HG03432 (cell line): ENCODE measurements around the gene RDH11.
"Not testable (repeated sequence)": the region's sequence is repeated elsewhere in the genome, so short reads cannot be mapped to it uniquely, and the experiment has no call there.

Experiments
- ATAC-seq: cut with Tn5 transposase; IDR thresholded peaks from one replicate; pipeline ENCODE4 v1.9.1; 2021; ENCODE audit warnings: mild to moderate bottlenecking, moderate library complexity; ENCODE audit not compliant: unreplicated experiment

Gene RDH11, protein sequence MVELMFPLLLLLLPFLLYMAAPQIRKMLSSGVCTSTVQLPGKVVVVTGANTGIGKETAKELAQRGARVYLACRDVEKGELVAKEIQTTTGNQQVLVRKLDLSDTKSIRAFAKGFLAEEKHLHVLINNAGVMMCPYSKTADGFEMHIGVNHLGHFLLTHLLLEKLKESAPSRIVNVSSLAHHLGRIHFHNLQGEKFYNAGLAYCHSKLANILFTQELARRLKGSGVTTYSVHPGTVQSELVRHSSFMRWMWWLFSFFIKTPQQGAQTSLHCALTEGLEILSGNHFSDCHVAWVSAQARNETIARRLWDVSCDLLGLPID

GRCh38 chr14:67695394-67695949, at the start of gene RDH11:
Gene RDH11, minus strand, starts transcription at chr14:67695764. Its CDS starts 61 bp downstream, at chr14:67695703.
- ATAC-seq: peak; percentile 86

- ATAC-seq: no peak
Observed at GRCh38 chr14:67744046-67744445, 48.5 kb upstream of the RDH11 start.

GRCh38 chr14:67738740-67739504, 43.4 kb upstream of the RDH11 start:
- ATAC-seq: no peak

GRCh38 chr14:67736771-67737170, 41.2 kb upstream of the RDH11 start:
- ATAC-seq: no peak

DNA sequence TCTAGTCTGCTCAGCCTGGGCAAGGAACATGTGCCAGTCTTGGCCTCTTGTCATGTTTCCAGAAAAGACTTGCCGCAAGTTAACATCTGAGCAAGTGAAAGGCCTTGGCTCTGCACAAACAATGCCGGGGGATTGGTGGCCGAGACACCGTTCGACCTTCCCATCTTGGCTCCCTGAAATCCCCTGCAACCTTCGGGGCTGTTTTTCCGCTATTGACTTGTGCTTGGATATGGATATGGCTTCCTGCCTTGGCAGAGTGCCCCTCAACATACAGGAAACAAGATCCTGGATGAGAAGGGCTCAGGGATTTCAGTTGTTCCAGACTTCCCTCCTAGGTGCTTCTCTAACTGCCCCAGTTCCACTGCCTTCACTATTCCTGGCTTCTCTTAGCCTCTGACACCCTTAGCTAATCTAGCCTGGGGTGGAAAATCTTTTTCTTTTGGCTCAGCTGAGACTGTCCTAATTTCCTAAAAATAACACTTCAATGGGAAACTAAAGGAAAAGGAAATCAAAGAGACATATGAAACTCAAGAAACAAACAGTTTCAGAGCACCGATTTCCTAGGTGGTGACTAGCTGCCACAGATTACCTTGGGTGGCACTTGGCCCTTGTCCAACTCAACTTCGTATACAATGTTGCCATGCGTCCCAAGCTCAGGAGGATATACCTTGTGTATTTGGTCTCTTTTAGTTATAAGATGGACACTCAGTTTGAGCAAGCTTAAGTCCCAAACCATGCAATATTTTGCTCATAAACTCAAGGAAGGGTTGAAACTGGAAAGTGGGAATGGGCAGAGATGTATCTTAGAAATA, 40.0 kb upstream of the RDH11 start:
- ATAC-seq: no peak

DNA sequence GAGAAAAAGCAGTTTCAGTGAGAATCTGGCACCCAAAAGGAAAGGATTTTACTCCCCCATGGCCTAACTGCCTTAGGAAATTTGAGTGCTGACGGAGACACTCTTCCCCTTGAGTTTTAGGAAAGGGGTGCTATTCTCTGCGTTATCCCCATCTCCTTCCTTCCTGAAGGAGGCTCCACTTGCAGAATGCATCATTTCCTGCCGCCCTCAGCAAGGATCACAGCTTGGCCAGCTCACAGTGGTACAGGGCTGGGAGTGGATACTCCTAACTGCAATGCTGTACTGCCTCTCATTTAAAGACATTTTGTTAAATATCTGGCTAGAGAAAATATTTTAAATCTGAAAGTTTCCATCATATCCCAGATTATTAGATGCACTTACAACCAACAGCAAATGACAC, 39.1 kb upstream of the RDH11 start:
- ATAC-seq: no peak

DNA sequence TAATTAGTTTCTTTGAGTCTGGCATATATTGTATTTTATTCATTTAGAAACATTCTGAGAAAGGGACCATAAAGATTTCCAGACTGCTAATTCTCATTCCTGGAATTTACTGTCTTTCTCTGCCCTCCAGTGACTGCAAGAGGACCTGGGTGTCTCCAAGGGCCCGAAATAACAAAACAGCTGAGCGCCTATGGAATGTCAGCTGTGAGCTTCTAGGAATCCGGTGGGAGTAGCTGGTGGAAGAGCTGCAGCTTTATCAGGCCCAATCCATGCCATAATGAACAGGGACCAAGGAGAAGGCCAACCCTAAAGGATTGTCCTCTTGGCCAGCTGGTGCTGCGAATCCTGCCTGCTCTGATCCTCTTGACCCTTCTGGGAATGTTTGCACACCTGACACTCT, 38.1 kb upstream of the RDH11 start:
- no peak for ATAC-seq

DNA sequence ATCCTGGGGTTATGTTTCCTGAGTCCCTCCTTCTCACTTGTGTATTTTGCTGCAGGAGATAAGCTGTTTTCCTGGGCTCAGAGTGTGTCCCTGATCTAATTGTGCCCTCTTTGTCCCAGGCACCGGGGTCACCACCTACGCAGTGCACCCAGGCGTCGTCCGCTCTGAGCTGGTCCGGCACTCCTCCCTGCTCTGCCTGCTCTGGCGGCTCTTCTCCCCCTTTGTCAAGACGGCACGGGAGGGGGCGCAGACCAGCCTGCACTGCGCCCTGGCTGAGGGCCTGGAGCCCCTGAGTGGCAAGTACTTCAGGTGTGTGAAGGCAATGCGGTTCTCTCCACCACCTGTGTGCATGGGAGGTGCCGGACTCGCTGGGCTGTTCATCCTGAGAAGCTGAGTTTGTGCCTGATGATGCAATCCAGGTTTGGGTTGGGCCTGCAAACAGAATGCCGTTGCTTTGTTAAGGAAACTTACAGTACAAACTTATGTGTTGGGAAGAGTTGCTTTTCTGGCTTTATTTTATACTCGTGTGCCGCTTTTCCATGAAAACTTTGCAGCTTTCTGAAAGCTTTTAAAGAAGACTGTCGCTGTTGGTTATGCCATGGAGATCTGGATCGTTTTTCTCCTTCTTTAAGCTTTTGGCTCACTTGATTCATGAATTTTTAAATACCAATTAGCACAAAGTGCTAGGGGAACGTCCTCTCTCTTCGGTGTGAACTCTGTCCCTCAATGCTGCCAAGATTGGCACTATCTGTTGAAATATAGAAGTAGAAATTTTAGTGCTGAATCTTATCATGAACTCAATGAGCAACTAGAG, 33.7 kb upstream of the RDH11 start:
- no peak for ATAC-seq

GRCh38 chr14:67728258-67728657, 32.7 kb upstream of the RDH11 start:
- ATAC-seq: no peak

DNA sequence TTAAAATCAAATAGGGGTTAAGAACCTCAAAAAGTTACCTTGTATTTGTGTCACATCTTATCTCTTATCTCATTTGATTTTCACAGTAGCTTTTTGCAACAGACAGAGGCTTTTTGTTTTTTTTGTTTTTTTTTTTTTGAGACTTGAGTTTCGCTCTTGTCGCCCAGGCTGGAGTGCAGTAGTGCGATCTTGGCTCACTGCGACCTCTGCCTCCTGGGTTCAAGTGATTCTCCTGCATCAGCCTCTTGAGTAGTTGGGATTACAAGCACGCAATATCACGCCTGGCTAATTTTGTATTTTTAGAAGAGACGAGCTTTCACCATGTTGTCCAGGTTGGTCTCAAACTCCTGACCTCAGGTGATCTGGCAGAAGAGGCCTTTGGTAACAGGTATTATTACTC, 31.8 kb upstream of the RDH11 start:
- ATAC-seq: no peak

DNA sequence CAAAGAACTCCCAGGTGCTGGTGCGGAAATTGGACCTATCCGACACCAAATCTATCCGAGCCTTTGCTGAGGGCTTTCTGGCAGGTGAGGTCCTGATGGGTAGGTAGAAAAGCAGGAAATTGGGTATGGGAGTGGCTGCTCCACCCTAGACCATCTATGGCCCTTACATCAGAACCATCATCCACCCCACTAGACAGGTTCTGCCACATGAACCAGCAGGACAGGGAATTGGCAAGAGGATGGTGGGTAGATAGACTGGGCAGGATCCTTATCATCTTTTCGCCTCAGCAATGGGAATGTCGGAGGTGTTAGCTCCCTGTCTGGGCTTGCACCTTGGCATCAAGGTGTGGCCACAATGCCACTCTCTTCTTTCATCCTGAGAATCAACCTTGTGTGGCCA, 29.6 kb upstream of the RDH11 start:
- ATAC-seq: no peak

DNA sequence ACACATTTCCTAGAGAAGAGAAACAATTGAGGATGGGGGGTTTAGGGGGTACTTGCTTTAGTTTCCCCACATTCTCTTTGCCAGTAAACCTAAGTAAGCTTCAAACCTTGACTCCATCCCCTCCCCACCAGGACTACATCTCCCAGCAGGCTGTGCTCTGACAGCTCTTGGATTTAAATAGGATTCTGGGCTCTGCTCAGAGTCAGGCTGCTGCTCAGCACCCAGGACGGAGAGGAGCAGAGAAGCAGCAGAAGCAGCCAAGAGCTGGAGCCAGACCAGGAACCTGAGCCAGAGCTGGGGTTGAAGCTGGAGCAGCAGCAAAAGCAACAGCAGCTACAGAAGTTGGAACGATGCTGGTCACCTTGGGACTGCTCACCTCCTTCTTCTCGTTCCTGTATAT, 26.7 kb upstream of the RDH11 start:
- no peak for ATAC-seq

DNA sequence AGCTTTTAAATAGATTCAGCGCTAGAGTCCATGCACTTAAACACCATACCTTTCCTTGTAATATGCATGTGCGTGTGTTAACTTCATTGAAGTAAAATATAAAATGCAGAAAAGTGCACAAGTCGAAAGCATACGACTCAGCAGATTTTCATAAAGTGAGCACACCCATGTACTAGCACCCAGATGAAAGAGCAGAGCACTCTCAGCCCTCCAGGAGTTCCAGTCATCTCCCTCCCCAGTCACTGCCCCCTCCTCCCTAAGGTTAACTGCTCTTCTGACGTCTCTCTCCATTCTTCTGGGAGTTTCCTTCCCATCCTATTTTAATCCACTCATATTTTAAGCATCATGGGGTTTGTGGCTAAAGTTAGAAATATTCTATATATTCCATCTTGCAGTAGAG, 26.3 kb upstream of the RDH11 start:
- no peak for ATAC-seq

DNA sequence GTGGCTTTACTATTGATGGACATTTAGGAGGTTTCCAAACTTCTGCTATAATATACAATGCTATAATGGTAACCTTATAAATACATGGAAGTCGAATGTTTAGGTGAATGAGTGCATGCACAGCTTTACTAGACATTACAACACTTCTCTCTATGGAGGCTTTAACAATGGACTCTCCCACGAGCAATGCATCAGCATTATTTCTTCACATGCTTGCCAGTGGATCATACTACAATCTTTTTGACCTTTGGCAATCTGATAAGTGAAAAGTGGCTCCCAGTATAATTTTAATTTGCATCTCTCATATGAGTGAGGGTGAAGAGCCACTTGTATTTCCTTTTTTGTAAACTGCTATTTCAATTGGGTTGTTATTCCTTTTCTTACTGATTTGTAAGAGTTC, 24.3 kb upstream of the RDH11 start:
- no peak for ATAC-seq

DNA sequence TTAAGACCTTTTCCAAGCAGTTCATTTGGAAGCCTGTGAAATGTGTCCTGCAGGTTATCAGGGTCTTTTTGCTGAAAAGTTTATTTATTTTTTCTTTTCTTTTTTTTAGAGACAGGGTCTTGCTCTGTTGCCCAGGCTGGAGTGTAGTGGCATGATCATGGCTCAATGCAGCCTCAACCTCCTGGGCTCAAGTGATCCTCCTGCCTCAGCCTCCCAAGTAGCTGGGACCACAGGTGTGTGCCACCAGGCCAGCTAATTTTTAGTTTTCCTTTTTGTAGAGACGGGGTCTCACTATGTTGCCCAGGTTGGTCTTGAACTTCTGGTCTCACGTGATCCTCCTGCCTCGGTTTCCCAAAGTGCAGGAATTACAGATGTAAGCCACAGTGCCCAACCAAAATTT, 23.8 kb upstream of the RDH11 start:
- ATAC-seq: not testable (repeated sequence)

- ATAC-seq: no peak
Observed at GRCh38 chr14:67718265-67718664, 22.7 kb upstream of the RDH11 start.

DNA sequence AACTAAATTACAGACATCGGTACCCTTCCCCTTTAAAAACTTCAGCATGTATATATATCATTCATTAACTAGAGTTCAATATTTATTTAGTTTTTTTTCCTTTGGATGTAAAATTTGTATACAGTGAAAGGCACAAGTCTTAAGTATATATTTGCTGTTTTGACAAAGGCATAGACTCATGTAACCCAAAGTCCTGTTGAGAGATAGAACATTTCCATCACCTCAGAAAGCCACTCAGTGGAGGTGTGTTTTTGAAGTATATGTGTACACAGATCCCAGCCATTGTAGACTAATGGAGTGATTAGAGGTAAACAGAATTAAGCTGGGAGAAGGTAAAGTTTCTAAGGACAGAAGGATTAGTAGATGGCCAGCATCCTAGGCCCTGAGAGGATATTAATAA, 21.5 kb upstream of the RDH11 start:
- ATAC-seq: no peak

GRCh38 chr14:67710209-67710608, 14.6 kb upstream of the RDH11 start:
- ATAC-seq: no peak

GRCh38 chr14:67709796-67710195, 14.2 kb upstream of the RDH11 start:
- not testable (repeated sequence) for ATAC-seq

DNA sequence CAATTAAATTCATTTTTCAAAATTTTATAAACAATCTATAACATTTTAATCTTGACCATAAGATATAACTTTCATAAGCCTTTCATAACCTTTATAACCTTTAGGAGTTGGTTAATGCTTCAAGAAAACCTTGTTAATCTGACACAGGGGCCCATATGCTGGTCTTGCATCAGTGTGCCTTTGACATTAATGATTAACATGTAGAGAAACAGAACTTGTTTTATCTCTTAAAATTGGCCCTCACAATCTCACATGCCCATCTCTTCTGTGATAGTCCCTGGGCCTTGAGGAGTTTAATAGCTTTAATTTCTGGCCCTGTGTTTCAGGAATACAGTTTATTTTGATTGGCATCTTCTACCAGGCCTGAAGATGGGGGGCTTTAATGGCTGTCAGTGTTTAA, 13.8 kb upstream of the RDH11 start:
- ATAC-seq: not testable (repeated sequence)
